Left ventricle myocardium inferior (tissue), 1 donor: ENCODE data around the gene NUDCD2. TPM values are rescaled to one million over a fixed set of nuclear protein-coding genes. Genes with fewer than 3 reads are reported as not detected.

Experiments used
- DNase-seq: peaks from one replicate; pipeline ENCODE4 v3.0.0-alpha.2; 2020
- H3K27ac ChIP-seq: fragments of 200-600 bp; replicated peaks from 2 replicates; pipeline ENCODE4 v1.8.0; 2021
- H3K27me3 ChIP-seq: fragments of 200-600 bp; 2 replicates; pipeline ENCODE4 v1.8.0; 2021; ENCODE audit warnings: low read depth
- H3K36me3 ChIP-seq: fragments of 200-600 bp; 2 replicates; pipeline ENCODE4 v1.8.0; 2021
- H3K4me1 ChIP-seq: fragments of 200-600 bp; 2 replicates; pipeline ENCODE4 v1.8.0; 2021
- H3K4me3 ChIP-seq: fragments of 200-600 bp; 2 replicates; pipeline ENCODE4 v1.8.0; 2021; ENCODE audit warnings: mild to moderate bottlenecking, moderate library complexity
- H3K9me3 ChIP-seq: fragments of 200-600 bp; replicated peaks from 2 replicates; pipeline ENCODE4 v1.8.0; 2021
- CTCF ChIP-seq: fragments of 200-600 bp; IDR thresholded peaks from 2 replicates; pipeline ENCODE4 v1.8.0; 2021; ENCODE audit warnings: antibody characterized with exemption, mild to moderate bottlenecking, borderline replicate concordance
- intact Hi-C: fragments of 100-400 bp; cut with micrococcal nuclease; formaldehyde crosslinking; loops from one replicate; pipeline ENCODE4 v1.11.0; 2022
- total RNA-seq: library from RNA; stranded (reverse); fragmentation: NEBNext Ultra II Directional; extraction: Animal tissue kit (Norgen Biotek cat#: 25700); gene quantifications from one replicate; pipeline ENCODE4 v1.2.1, GENCODE V29; 2021
- donor health status: DM: no; HTN: yes; CAD: no; lungs with severe emphysema.

The NUDCD2 gene
- total RNA-seq, 1 donor from 2014 or later, result 13.0 TPM

DNA sequence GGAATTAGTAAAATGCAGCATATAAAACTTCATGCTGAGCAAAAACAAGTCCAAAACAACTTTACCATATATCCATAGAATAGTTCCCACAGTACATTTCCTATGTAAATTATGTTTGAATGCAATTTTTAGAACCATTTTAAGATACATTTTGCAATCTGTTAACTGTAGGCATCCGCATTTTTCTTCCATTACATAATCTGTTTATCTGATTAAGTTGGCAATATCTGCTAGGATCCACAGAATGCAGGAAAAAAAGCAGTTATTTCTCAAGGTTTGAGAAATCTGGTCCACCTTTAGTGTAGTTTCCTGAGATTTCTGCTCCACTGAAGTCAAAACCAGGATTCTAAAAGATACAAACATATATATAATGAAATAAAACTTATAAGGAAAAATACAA lies 6.2 kb downstream of the NUDCD2 start:
- Histone ChIP-seq H3K4me1 (peaks cover 11% of the 10 kb centered on the region), H3K36me3 (peaks cover 61% of the 10 kb centered on the region), H3K27me3 (no peaks in the 10 kb centered on the region), H3K27ac (no peak overlapping the region), H3K4me3 (no peak overlapping the region), H3K9me3 (no peaks in the 10 kb centered on the region)
- no peak for TF ChIP-seq CTCF
- no peak for DNase-seq
- intact Hi-C loops, result no loop called here

DNA sequence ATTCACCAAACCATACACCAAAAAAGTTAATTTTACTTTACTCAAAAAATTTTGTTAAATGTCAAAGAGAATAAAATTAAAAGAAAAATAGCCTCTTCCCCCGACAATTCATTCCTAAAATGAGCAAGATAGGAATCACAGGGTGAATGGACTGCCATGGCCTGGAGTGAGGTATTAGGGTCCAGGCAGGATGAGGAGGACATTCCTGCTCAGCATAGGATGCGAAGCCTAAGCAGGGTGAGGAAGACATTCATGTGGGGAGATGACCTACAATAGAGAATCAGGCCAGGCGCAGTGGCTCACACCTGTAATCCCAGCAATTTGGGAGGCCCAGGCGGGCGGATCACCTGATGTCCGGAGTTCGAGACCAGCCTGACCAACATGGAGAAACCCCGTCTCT lies 8.4 kb downstream of the NUDCD2 start:
- Histone ChIP-seq H3K9me3 (no peaks in the 10 kb centered on the region), H3K4me1 (no peaks in the 10 kb centered on the region), H3K36me3 (peaks cover 83% of the 10 kb centered on the region), H3K4me3 (no peak overlapping the region), H3K27me3 (no peaks in the 10 kb centered on the region), H3K27ac (no peak overlapping the region)
- TF ChIP-seq CTCF, result no peak
- DNase-seq, result no peak
- intact Hi-C loops, result no loop called here

DNA sequence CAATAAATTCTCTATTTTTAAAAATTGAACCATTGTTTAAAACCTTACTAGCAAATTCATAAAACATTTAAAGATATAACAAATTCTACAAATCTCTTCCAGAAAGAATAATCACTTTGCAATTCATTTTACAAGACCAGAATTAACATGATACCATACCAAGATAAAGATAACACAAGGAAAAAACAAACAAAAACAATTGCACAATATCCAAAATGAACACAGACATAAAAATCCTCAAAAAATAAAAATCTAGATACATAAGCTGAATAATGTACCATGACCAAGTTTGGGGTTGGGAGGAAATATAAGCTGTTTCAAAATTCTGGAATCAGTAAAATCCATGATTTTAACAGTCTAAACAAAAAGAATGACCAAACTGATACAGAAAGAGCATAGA lies 11.4 kb downstream of the NUDCD2 start:
- intact Hi-C loops, result no loop called here
- Histone ChIP-seq H3K27ac (no peak overlapping the region), H3K9me3 (no peaks in the 10 kb centered on the region), H3K4me1 (peaks cover 23% of the 10 kb centered on the region), H3K27me3 (no peaks in the 10 kb centered on the region), H3K4me3 (no peak overlapping the region), H3K36me3 (peaks cover 84% of the 10 kb centered on the region)
- TF ChIP-seq CTCF, result no peak
- no peak for DNase-seq

- Histone ChIP-seq H3K27me3 (no peaks in the 10 kb centered on the region), H3K4me3 (no peak overlapping the region), H3K9me3 (no peaks in the 10 kb centered on the region), H3K4me1 (peaks cover 23% of the 10 kb centered on the region), H3K36me3 (peaks cover 84% of the 10 kb centered on the region), H3K27ac (no peak overlapping the region)
- intact Hi-C loops, result no loop called here
- no peak for TF ChIP-seq CTCF
- no peak for DNase-seq
Observed at GRCh38 chr5:163447875-163448274, 12.0 kb downstream of the NUDCD2 start.

- DNase-seq, result no peak
- H3K36me3 ChIP-seq, result peaks cover 88% of the 10 kb centered on the region
- intact Hi-C loops, result no loop called here
Observed at GRCh38 chr5:163447191-163447590, 12.7 kb downstream of the NUDCD2 start.

More at GRCh38 chr5:163447191-163447590, 12.7 kb downstream of the NUDCD2 start:
- Histone ChIP-seq H3K4me3 (no peak overlapping the region), H3K4me1 (peaks cover 23% of the 10 kb centered on the region), H3K27me3 (no peaks in the 10 kb centered on the region), H3K9me3 (no peaks in the 10 kb centered on the region), H3K27ac (no peak overlapping the region)
- TF ChIP-seq CTCF, result no peak
